ENCODE results near the gene STK24. TPM values are rescaled to one million over a fixed set of nuclear protein-coding genes. Genes with fewer than 3 reads are reported as not detected.
"Not testable (repeated sequence)": the region's sequence is repeated elsewhere in the genome, so short reads cannot be mapped to it uniquely, and the experiment has no call there.

Gene STK24
- total RNA-seq, 2 experiments from 2014 or later: 160 to 170 TPM

GRCh38 chr13:98429531-98429930 lies 147.4 kb downstream of the STK24 start:
- no peaks in the 10 kb centered on the region for H3K4me1 Mint-ChIP-seq
- CTCF ChIA-PET: no interaction called here
- DNase-seq: no peak
- no peaks in the 10 kb centered on the region for H3K27me3 Mint-ChIP-seq
- no peaks in the 10 kb centered on the region for H3K36me3 Mint-ChIP-seq (ENCODE audit: low read depth)
- POLR2A ChIA-PET: no interaction called here
- no peaks in the 10 kb centered on the region for H3K9me3 Mint-ChIP-seq
- no peak overlapping the region for H3K4me3 Mint-ChIP-seq
- H3K27ac Mint-ChIP-seq: no peak overlapping the region

GRCh38 chr13:98429081-98429480 lies 147.8 kb downstream of the STK24 start:
- ChIA-PET POLR2A (no interaction called here), CTCF (no interaction called here)
- DNase-seq: no peak
- Mint-ChIP-seq H3K4me3 (no peak overlapping the region), H3K36me3 (ENCODE audit: low read depth) (no peaks in the 10 kb centered on the region), H3K9me3 (no peaks in the 10 kb centered on the region), H3K4me1 (no peaks in the 10 kb centered on the region), H3K27ac (no peak overlapping the region), H3K27me3 (no peaks in the 10 kb centered on the region)

GRCh38 chr13:98428256-98428966 lies 148.5 kb downstream of the STK24 start:
- no peak overlapping the region for H3K4me3 Mint-ChIP-seq
- CTCF ChIA-PET: no interaction called here

GRCh38 chr13:98427331-98427995 lies 149.4 kb downstream of the STK24 start:
- no peak for DNase-seq
- ChIA-PET CTCF (no interaction called here), POLR2A (no interaction called here)
- no peaks in the 10 kb centered on the region for H3K27me3 Mint-ChIP-seq
- H3K27ac Mint-ChIP-seq: no peak overlapping the region
- no peaks in the 10 kb centered on the region for H3K9me3 Mint-ChIP-seq
- no peaks in the 10 kb centered on the region for H3K36me3 Mint-ChIP-seq (ENCODE audit: low read depth)
- H3K4me1 Mint-ChIP-seq: no peaks in the 10 kb centered on the region
- no peak overlapping the region for H3K4me3 Mint-ChIP-seq

More at GRCh38 chr13:98428256-98428966, 148.5 kb downstream of the STK24 start:
- no peaks in the 10 kb centered on the region for H3K9me3 Mint-ChIP-seq
- DNase-seq: no peak
- H3K4me1 Mint-ChIP-seq: no peaks in the 10 kb centered on the region
- no peaks in the 10 kb centered on the region for H3K27me3 Mint-ChIP-seq
- no peak overlapping the region for H3K27ac Mint-ChIP-seq
- POLR2A ChIA-PET: no interaction called here
- H3K36me3 Mint-ChIP-seq (ENCODE audit: low read depth): no peaks in the 10 kb centered on the region

GRCh38 chr13:98423417-98423816 lies 153.5 kb downstream of the STK24 start:
- no peaks in the 10 kb centered on the region for H3K9me3 Mint-ChIP-seq
- no peaks in the 10 kb centered on the region for H3K36me3 Mint-ChIP-seq (ENCODE audit: low read depth)
- H3K4me3 Mint-ChIP-seq: no peak overlapping the region
- no peak overlapping the region for H3K27ac Mint-ChIP-seq
- CTCF ChIA-PET: no interaction called here
- no peaks in the 10 kb centered on the region for H3K4me1 Mint-ChIP-seq
- POLR2A ChIA-PET: no interaction called here
- H3K27me3 Mint-ChIP-seq: no peaks in the 10 kb centered on the region
- no peak for DNase-seq

GRCh38 chr13:98422046-98422445 lies 154.9 kb downstream of the STK24 start:
- POLR2A ChIA-PET: no interaction called here
- Mint-ChIP-seq H3K27ac (no peak overlapping the region), H3K4me3 (no peak overlapping the region), H3K36me3 (ENCODE audit: low read depth) (no peaks in the 10 kb centered on the region), H3K4me1 (no peaks in the 10 kb centered on the region), H3K9me3 (no peaks in the 10 kb centered on the region), H3K27me3 (no peaks in the 10 kb centered on the region)
- DNase-seq: no peak
- CTCF ChIA-PET: interaction anchor here (1.3 kb wide), 1 partner anchor 23 kb away, joined by 3 read pairs; no protein-coding TSS in a partner anchor

- Mint-ChIP-seq H3K27me3 (no peaks in the 10 kb centered on the region), H3K36me3 (ENCODE audit: low read depth) (no peaks in the 10 kb centered on the region), H3K4me1 (no peaks in the 10 kb centered on the region), H3K27ac (no peak overlapping the region), H3K4me3 (no peak overlapping the region), H3K9me3 (no peaks in the 10 kb centered on the region)
- CTCF ChIA-PET: interaction anchor here (1.3 kb wide), 1 partner anchor 24 kb away, joined by 3 read pairs; no protein-coding TSS in a partner anchor
- POLR2A ChIA-PET: no interaction called here
- no peak for DNase-seq
Observed at GRCh38 chr13:98420554-98421175, 156.2 kb downstream of the STK24 start.

- CTCF ChIA-PET: no interaction called here
- POLR2A ChIA-PET: no interaction called here
- H3K27ac Mint-ChIP-seq: no peak overlapping the region
- H3K36me3 Mint-ChIP-seq (ENCODE audit: low read depth): no peaks in the 10 kb centered on the region
- no peaks in the 10 kb centered on the region for H3K4me1 Mint-ChIP-seq
- no peaks in the 10 kb centered on the region for H3K27me3 Mint-ChIP-seq
- no peak for DNase-seq
- no peak overlapping the region for H3K4me3 Mint-ChIP-seq
- no peaks in the 10 kb centered on the region for H3K9me3 Mint-ChIP-seq
Observed at GRCh38 chr13:98419786-98420553, 156.9 kb downstream of the STK24 start.

- Mint-ChIP-seq H3K27ac (no peak overlapping the region), H3K4me3 (no peak overlapping the region), H3K9me3 (no peaks in the 10 kb centered on the region), H3K4me1 (peaks cover 6% of the 10 kb centered on the region), H3K27me3 (peaks cover 9% of the 10 kb centered on the region), H3K36me3 (ENCODE audit: low read depth) (no peaks in the 10 kb centered on the region)
- POLR2A ChIA-PET: no interaction called here
- DNase-seq: no peak
- CTCF ChIA-PET: interaction anchor here (1.5 kb wide), 1 partner anchor 29 kb away, joined by 4 read pairs; no protein-coding TSS in a partner anchor
Observed at GRCh38 chr13:98416408-98416807, 160.5 kb downstream of the STK24 start.

- Mint-ChIP-seq H3K4me3 (no peak overlapping the region), H3K9me3 (no peaks in the 10 kb centered on the region), H3K36me3 (ENCODE audit: low read depth) (no peaks in the 10 kb centered on the region), H3K27ac (no peak overlapping the region), H3K27me3 (peaks cover 11% of the 10 kb centered on the region), H3K4me1 (peaks cover 7% of the 10 kb centered on the region)
- POLR2A ChIA-PET: no interaction called here
- CTCF ChIA-PET: no interaction called here
- no peak for DNase-seq
Observed at GRCh38 chr13:98415326-98416070, 161.4 kb downstream of the STK24 start.

GRCh38 chr13:98413796-98414195 lies 163.1 kb downstream of the STK24 start:
- CTCF ChIA-PET: interaction anchor here (0.6 to 1.3 kb wide), 3 partner anchors 10 to 68 kb away, joined by 3 to 4 read pairs (median 3); no protein-coding TSS in a partner anchor
- Mint-ChIP-seq H3K9me3 (no peaks in the 10 kb centered on the region), H3K27me3 (peaks cover 11% of the 10 kb centered on the region), H3K36me3 (ENCODE audit: low read depth) (no peaks in the 10 kb centered on the region), H3K4me1 (peaks cover 7% of the 10 kb centered on the region), H3K27ac (no peak overlapping the region), H3K4me3 (no peak overlapping the region)
- POLR2A ChIA-PET: no interaction called here
- no peak for DNase-seq

GRCh38 chr13:98413278-98413677 lies 163.6 kb downstream of the STK24 start:
- H3K27ac Mint-ChIP-seq; H3K4me1 Mint-ChIP-seq; POLR2A ChIA-PET; DNase-seq; H3K9me3 Mint-ChIP-seq; H3K36me3 Mint-ChIP-seq (ENCODE audit: low read depth); H3K4me3 Mint-ChIP-seq: not testable (repeated sequence)
- CTCF ChIA-PET: interaction anchor here (0.6 to 1.3 kb wide), 2 partner anchors 10 to 68 kb away, joined by 3 to 4 read pairs; no protein-coding TSS in a partner anchor
- peaks cover 11% of the 10 kb centered on the region for H3K27me3 Mint-ChIP-seq

All from activated CD4-positive, alpha-beta T cell treated with anti-CD3 and anti-CD28 coated beads, Interleukin-2, amount 10 ng/mL, durations not matched to agents 7 days and 5 days (primary cell).